Pancreas (tissue), 10 donors: ENCODE results near the gene CAPN14. TPM values are rescaled to one million over a fixed set of nuclear protein-coding genes. Genes with fewer than 3 reads are reported as not detected.

ENCODE experiments used
- ATAC-seq, 4 donors: fragments of 200-7000 bp; cut with Tn5 transposase; one replicate each; pipeline versions ENCODE4 v1.8.0 to v1.9.1; 2020; ENCODE audit warnings: mild to moderate bottlenecking in 4 of 4, moderate library complexity in 4 of 4
- DNase-seq, 6 donors: peaks; one replicate each; pipeline ENCODE4 v3.0.0-alpha.2; 2020
- FAIRE-seq: peaks from 2 replicates; lab custom pipeline; 2012; peaks lifted over from hg19 to GRCh38; lab: Jason Lieb, UNC
- H3K27ac ChIP-seq, 4 donors: fragments of 200-600 bp; sonication (generic); 1 replicate in 3 of 4; 2 replicates in 1 of 4; pipeline versions ENCODE4 v1.5.0 to v1.8.0; 2020
- H3K27me3 ChIP-seq, 4 donors: fragments of 200-600 bp; one replicate each; pipeline ENCODE4 v1.8.0; 2021
- H3K36me3 ChIP-seq, 3 donors: fragments of 200-600 bp; sonication (generic) in 1 of 3; one replicate each; pipeline versions ENCODE4 v1.5.0 to v1.8.0; 2020 to 2021
- H3K4me1 ChIP-seq, 3 donors: fragments of 200-600 bp; one replicate each; pipeline ENCODE4 v1.8.0; 2021
- H3K4me3 ChIP-seq, 4 donors: fragments of 200-600 bp; sonication (generic) in 2 of 4; one replicate each; pipeline versions ENCODE4 v1.5.0 to v1.8.0; 2020 to 2021
- H3K9me3 ChIP-seq, 4 donors: fragments of 200-600 bp; one replicate each; pipeline ENCODE4 v1.8.0; 2021
- CTCF ChIP-seq, 4 donors: fragments of 200-600 bp; sonication (generic) in 3 of 4; IDR thresholded peaks; one replicate each; pipeline versions ENCODE4 v1.5.0 to v1.8.0; 2021; ENCODE audit warnings: antibody characterized with exemption in 4 of 4
- WGBS, 2 donors: extraction: QIAGEN DNeasy Blood & Tissue Kit; methylation state at CpG; one replicate each; pipeline ENCODE4 v1.1.7; 2013; 5-methylcytosine and 5-hydroxymethylcytosine counted together
- intact Hi-C, 3 donors: fragments of 100-400 bp; cut with DNase I; formaldehyde crosslinking; loops; one replicate each; pipeline versions ENCODE4 v1.11.1 to v1.14.2; 2022
- polyA plus RNA-seq, 2 donors: library from polyadenylated mRNA; stranded (reverse); fragments of 200-250 nt; gene quantifications; one replicate each; pipeline ENCODE4 v1.2.3, GENCODE V29; 2013
- total RNA-seq, 6 donors: library from RNA; stranded (reverse); fragmentation: NEBNext Ultra II Directional in 4 of 6; extraction: Animal tissue kit (Norgen Biotek cat#: 25700) in 4 of 6; gene quantifications; one replicate each; pipeline versions ENCODE4 v1.2.1 to v1.2.4, GENCODE V29; 2021 to 2023
- donor health status: healthy with polysubstance abuse.
- donor health status: DM: no; HTN: no; CAD: no; lungs with moderate emphysema.
- donor health status: DM: no; HTN: no; CAD: no.
- donor health status: control.
- donor health status: control.
- donor health status: Bipolar disorder and iron deficiency.
- donor health status: DM: yes; HTN: yes; CAD: no.
- donor health status: DM: no; HTN: no; CAD: no.
- donor health status: DM: no; HTN: no; CAD: no.
- donor health status: DM: yes; HTN: yes; CAD: no.

The CAPN14 gene
- total and polyA plus RNA-seq, 8 donors, result 0.06 to 0.08 (median 0.07) TPM; not detected in 5

DNA sequence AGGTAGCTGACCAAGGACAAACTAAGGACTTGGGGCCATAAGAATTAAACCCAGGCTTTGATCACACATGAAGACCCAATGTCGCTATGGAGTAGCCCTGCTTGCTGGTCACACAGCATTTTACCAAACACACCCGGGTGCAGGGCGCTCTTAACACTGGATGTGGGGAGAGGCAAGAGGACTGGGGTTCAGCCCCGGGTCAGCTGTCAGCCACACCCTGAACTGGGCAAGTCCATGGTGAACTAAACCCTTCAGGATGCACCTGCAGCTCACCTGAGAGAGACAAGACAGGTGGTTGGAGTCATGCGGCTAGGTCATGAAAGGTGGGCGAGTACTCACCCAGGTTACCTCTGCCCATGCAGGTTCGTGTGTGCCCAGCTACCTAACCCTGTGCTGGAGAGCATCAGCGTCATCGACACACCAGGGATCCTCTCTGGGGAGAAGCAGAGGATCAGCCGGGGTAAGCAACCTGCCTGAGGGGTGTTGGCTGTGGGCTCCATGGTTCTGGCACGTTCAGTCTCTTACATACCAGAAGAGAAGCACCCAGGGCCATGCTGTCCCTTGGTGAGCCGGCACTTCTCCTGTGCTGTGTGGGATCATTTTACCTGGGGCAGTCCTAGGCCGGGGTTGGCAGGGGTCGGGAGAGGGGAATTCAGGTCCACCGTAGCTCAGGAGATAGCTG is 31.8 kb upstream of the CAPN14 start:
- 92 to 96% methylated on average over 15 of the region's 15 CpGs for WGBS, 2 donors
- Histone ChIP-seq H3K27ac (no peak overlapping the region), H3K9me3 (no peaks in the 10 kb centered on the region), H3K36me3 (no peaks in the 10 kb centered on the region), H3K4me1 (no peaks in the 10 kb centered on the region), H3K4me3 (no peak overlapping the region), H3K27me3 (no peaks in the 10 kb centered on the region)
- ATAC-seq, result no peak
- intact Hi-C loops, result no loop called here
- TF ChIP-seq CTCF (IDR thresholded peaks at IDR 0.05), result no peak
- no peak for FAIRE-seq
- DNase-seq, result no peak

DNA sequence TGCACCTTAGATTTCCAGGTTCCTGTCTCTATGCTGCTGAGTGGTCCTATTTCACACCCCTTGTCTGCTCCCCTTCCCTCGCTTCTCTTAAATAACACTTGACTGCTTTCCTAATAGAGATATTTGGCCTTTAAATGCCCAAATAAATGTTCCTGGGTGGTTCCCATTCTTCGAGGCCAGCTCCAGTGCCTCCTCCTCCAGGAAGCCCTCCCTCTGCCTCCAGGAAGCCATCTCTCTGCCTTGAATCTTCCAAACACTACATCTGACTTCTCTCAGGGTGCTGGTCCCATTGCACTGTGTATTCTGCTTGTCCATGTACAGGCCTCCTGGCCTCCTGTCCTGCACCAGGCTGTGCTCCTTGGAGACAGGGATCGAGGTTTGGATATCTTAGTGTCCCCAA is 30.8 kb upstream of the CAPN14 start:
- H3K27me3 ChIP-seq, result no peaks in the 10 kb centered on the region
- no peak overlapping the region for H3K4me3 ChIP-seq
- DNase-seq (no peak), FAIRE-seq (no peak), ATAC-seq (no peak)
- no peaks in the 10 kb centered on the region for H3K4me1 ChIP-seq
- H3K36me3 ChIP-seq, result no peaks in the 10 kb centered on the region
- no peak for TF ChIP-seq CTCF (IDR thresholded peaks at IDR 0.05)
- intact Hi-C loops, result no loop called here
- no peaks in the 10 kb centered on the region for H3K9me3 ChIP-seq
- WGBS, 2 donors, result 81 to 85% methylated on average over 3 of the region's 3 CpGs
- H3K27ac ChIP-seq, result no peak overlapping the region

GRCh38 chr2:31247711-31248110 is 30.4 kb upstream of the CAPN14 start:
- Histone ChIP-seq H3K36me3 (no peaks in the 10 kb centered on the region), H3K4me1 (no peaks in the 10 kb centered on the region), H3K27ac (no peak overlapping the region), H3K4me3 (no peak overlapping the region), H3K27me3 (no peaks in the 10 kb centered on the region), H3K9me3 (no peaks in the 10 kb centered on the region)
- WGBS, 2 donors, result 79 to 86% methylated on average over 5 of the region's 5 CpGs
- FAIRE-seq, result no peak
- DNase-seq, result no peak
- intact Hi-C loops, result no loop called here
- TF ChIP-seq CTCF (IDR thresholded peaks at IDR 0.05), result no peak
- no peak for ATAC-seq

DNA sequence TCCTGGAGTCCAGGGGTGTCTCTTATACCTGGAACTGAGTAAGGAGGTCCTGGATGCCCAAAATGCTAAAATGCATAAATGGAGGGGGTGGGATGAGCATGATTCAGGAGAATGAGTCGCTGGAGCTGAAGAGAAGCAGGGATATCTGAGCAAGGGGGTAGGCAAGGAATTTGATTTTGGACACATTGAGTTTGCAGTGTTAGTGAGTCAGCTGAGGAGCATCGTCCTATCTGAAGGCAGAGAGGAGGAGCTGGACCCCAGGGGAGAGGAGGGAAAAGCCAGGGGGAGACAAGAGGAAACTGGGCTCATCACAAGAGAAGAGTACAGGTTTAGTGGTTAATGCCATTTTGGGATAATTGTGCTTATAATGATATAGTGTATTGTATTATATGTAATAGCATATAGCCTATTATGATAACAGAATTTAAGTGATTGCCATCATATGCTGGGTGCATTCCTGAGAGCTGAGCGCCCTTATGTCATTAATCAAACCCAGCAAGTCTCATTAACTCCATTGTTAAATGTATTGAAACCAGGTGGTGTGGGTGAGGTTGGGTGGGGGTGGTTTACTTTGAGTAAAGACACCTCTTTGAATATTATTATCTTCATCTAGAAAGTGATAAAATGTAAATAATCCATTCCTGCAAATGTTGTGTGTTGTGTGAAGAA is 29.0 kb upstream of the CAPN14 start:
- no peak overlapping the region for H3K27ac ChIP-seq
- whole genome bisulfite sequencing, 2 donors, result 80 to 93% methylated on average over 3 of the region's 3 CpGs
- no peak for DNase-seq
- no peak overlapping the region for H3K4me3 ChIP-seq
- H3K36me3 ChIP-seq, result no peaks in the 10 kb centered on the region
- no peak for TF ChIP-seq CTCF (IDR thresholded peaks at IDR 0.05)
- H3K27me3 ChIP-seq, result no peaks in the 10 kb centered on the region
- H3K4me1 ChIP-seq, result no peaks in the 10 kb centered on the region
- intact Hi-C loops, result no loop called here
- ATAC-seq, result no peak
- H3K9me3 ChIP-seq, result no peaks in the 10 kb centered on the region
- no peak for FAIRE-seq

- Histone ChIP-seq H3K27ac (no peak overlapping the region), H3K36me3 (no peaks in the 10 kb centered on the region), H3K9me3 (no peaks in the 10 kb centered on the region), H3K4me1 (no peaks in the 10 kb centered on the region), H3K4me3 (no peak overlapping the region), H3K27me3 (no peaks in the 10 kb centered on the region)
- no peak for TF ChIP-seq CTCF (IDR thresholded peaks at IDR 0.05)
- WGBS, 2 donors, result 92 to 97% methylated on average over 10 of the region's 10 CpGs
- intact Hi-C loops, result no loop called here
- FAIRE-seq, result no peak
- no peak for ATAC-seq
- no peak for DNase-seq
Observed at GRCh38 chr2:31244101-31244500, 26.8 kb upstream of the CAPN14 start.
